Esophagus (tissue), 2 donors: ENCODE results near the gene MLLT1. TPM values are rescaled to one million over a fixed set of nuclear protein-coding genes. Genes with fewer than 3 reads are reported as not detected.

Experiments used
- H3K27ac ChIP-seq, 2 donors: one replicate each; pipeline ENCODE4 v1.5.1; 2013; ENCODE audit warnings: low read depth in 2 of 2, mild to moderate bottlenecking in 2 of 2, inconsistent platforms in 1 of 2, low read length in 1 of 2, moderate library complexity in 1 of 2
- H3K27me3 ChIP-seq, 2 donors: one replicate each; pipeline ENCODE4 v1.6.1; 2013; ENCODE audit warnings: low read length in 2 of 2, control low read depth in 1 of 2, mild to moderate bottlenecking in 1 of 2; ENCODE audit not compliant: insufficient read depth in 2 of 2, control insufficient read depth in 1 of 2
- H3K36me3 ChIP-seq, 2 donors: one replicate each; pipeline ENCODE4 v1.6.1; 2013; ENCODE audit warnings: low read length in 1 of 2; ENCODE audit not compliant: control insufficient read depth in 2 of 2, insufficient read depth in 2 of 2
- H3K4me1 ChIP-seq, 2 donors: one replicate each; pipeline ENCODE4 v1.6.1; 2013; ENCODE audit warnings: low read length in 1 of 2; ENCODE audit not compliant: control insufficient read depth in 2 of 2, insufficient read depth in 2 of 2
- H3K4me3 ChIP-seq, 2 donors: one replicate each; pipeline ENCODE4 v1.5.1; 2013; ENCODE audit warnings: low read length in 2 of 2, mild to moderate bottlenecking in 2 of 2, low read depth in 1 of 2, moderate library complexity in 1 of 2
- H3K9me3 ChIP-seq, 2 donors: one replicate each; pipeline ENCODE4 v1.6.1; 2013; ENCODE audit warnings: mild to moderate bottlenecking in 2 of 2, low read depth in 1 of 2, low read length in 1 of 2, moderate library complexity in 1 of 2; ENCODE audit not compliant: control insufficient read depth in 2 of 2, insufficient read depth in 1 of 2
- WGBS, 2 donors: extraction: QIAGEN DNeasy Blood & Tissue Kit; methylation state at CpG; one replicate each; pipeline ENCODE4 v1.1.7; 2013; 5-methylcytosine and 5-hydroxymethylcytosine counted together
- polyA plus RNA-seq, 2 donors: library from polyadenylated mRNA; stranded (reverse); fragments of 200-250 nt; gene quantifications; one replicate each; pipeline ENCODE4 v1.2.3, GENCODE V29; 2013
- donor health status: healthy with polysubstance abuse.
- donor health status: Bipolar disorder and iron deficiency.

The MLLT1 gene
- polyA plus RNA-seq, 2 donors = 15.5 to 16.3 TPM

- WGBS, 2 donors = 78 to 85% methylated on average over 32 to 40 of the region's 40 CpGs
- peaks cover 19 to 34% of the 10 kb centered on the region in 2 donors for H3K4me1 ChIP-seq
Measured at GRCh38 chr19:6221878-6222746, 57.7 kb downstream of the MLLT1 start.

GRCh38 chr19:6221220-6221877 is 58.4 kb downstream of the MLLT1 start:
- H3K27me3 ChIP-seq = no peaks in the 10 kb centered on the region
- no peaks in the 10 kb centered on the region for H3K9me3 ChIP-seq
- peaks cover 0 to 28% of the 10 kb centered on the region in 2 donors for H3K36me3 ChIP-seq
- WGBS, 2 donors = 86 to 88% methylated on average over 17 of the region's 17 CpGs
- H3K4me3 ChIP-seq = no peak overlapping the region
- H3K27ac ChIP-seq = no peak overlapping the region
- peaks cover 19 to 34% of the 10 kb centered on the region in 2 donors for H3K4me1 ChIP-seq

More at GRCh38 chr19:6221878-6222746, 57.7 kb downstream of the MLLT1 start:
- no peaks in the 10 kb centered on the region for H3K27me3 ChIP-seq
- no peak overlapping the region for H3K27ac ChIP-seq
- no peak overlapping the region for H3K4me3 ChIP-seq
- peaks cover 0 to 24% of the 10 kb centered on the region in 2 donors for H3K36me3 ChIP-seq
- no peaks in the 10 kb centered on the region for H3K9me3 ChIP-seq

- H3K4me3 ChIP-seq = no peak overlapping the region
- H3K4me1 ChIP-seq = peaks cover 19 to 34% of the 10 kb centered on the region in 2 donors
- peaks cover 0 to 25% of the 10 kb centered on the region in 2 donors for H3K36me3 ChIP-seq
- H3K27ac ChIP-seq = no peak overlapping the region
- 52 to 74% methylated on average over 27 to 28 of the region's 28 CpGs for WGBS, 2 donors
- no peaks in the 10 kb centered on the region for H3K9me3 ChIP-seq
- no peaks in the 10 kb centered on the region for H3K27me3 ChIP-seq
Measured at GRCh38 chr19:6220385-6221191, 59.2 kb downstream of the MLLT1 start.

- Histone ChIP-seq H3K9me3 (no peaks in the 10 kb centered on the region), H3K27me3 (no peaks in the 10 kb centered on the region), H3K4me3 (no peak overlapping the region), H3K27ac (no peak overlapping the region), H3K36me3 (peaks cover 0 to 29% of the 10 kb centered on the region in 2 donors), H3K4me1 (peaks cover 19 to 34% of the 10 kb centered on the region in 2 donors)
- 62 to 67% methylated on average over 24 of the region's 24 CpGs for WGBS, 2 donors
Measured at GRCh38 chr19:6219586-6220290, 60.0 kb downstream of the MLLT1 start.

GRCh38 chr19:6219147-6219525 is 60.6 kb downstream of the MLLT1 start:
- Histone ChIP-seq H3K27ac (no peak overlapping the region), H3K4me1 (peaks cover 19 to 34% of the 10 kb centered on the region in 2 donors), H3K4me3 (no peak overlapping the region), H3K9me3 (no peaks in the 10 kb centered on the region), H3K36me3 (peaks cover 0 to 30% of the 10 kb centered on the region in 2 donors), H3K27me3 (no peaks in the 10 kb centered on the region)
- WGBS, 2 donors = 59 to 69% methylated on average over 6 to 8 of the region's 8 CpGs

GRCh38 chr19:6218491-6219146 is 61.2 kb downstream of the MLLT1 start:
- Histone ChIP-seq H3K36me3 (peaks cover 0 to 32% of the 10 kb centered on the region in 2 donors), H3K4me3 (no peak overlapping the region), H3K27me3 (no peaks in the 10 kb centered on the region), H3K9me3 (no peaks in the 10 kb centered on the region), H3K4me1 (peaks cover 18 to 31% of the 10 kb centered on the region in 2 donors), H3K27ac (peak overlapping the region in 1 of 2 donors; percentile 34)
- 39 to 40% methylated on average over 15 to 18 of the region's 18 CpGs for WGBS, 2 donors

- Histone ChIP-seq H3K9me3 (no peaks in the 10 kb centered on the region), H3K27ac (no peak overlapping the region), H3K4me1 (peaks cover 15 to 25% of the 10 kb centered on the region in 2 donors), H3K36me3 (peaks cover 0 to 39% of the 10 kb centered on the region in 2 donors), H3K27me3 (no peaks in the 10 kb centered on the region), H3K4me3 (no peak overlapping the region)
- 78% methylated on average over 17 of the region's 17 CpGs for WGBS, 2 donors
Measured at GRCh38 chr19:6217752-6218334, 61.9 kb downstream of the MLLT1 start.

GRCh38 chr19:6216996-6217751 is 62.6 kb downstream of the MLLT1 start:
- peaks cover 11 to 20% of the 10 kb centered on the region in 2 donors for H3K4me1 ChIP-seq
- no peaks in the 10 kb centered on the region for H3K27me3 ChIP-seq
- WGBS, 2 donors = 69 to 71% methylated on average over 17 to 21 of the region's 21 CpGs
- no peak overlapping the region for H3K27ac ChIP-seq
- no peak overlapping the region for H3K4me3 ChIP-seq
- H3K9me3 ChIP-seq = no peaks in the 10 kb centered on the region
- H3K36me3 ChIP-seq = peaks cover 0 to 44% of the 10 kb centered on the region in 2 donors
